K562 (cell line): Measurements from ENCODE around the gene PLA2G2C. TPM values are rescaled to one million over a fixed set of nuclear protein-coding genes. Genes with fewer than 3 reads are reported as not detected.
A peak's percentile ranks its signal among the peaks of the same experiment; 100 is the strongest.

ENCODE experiments used
- CREM ChIP-seq: IDR thresholded peaks from 2 replicates; pipeline ENCODE4 v1.6.1; 2014; ENCODE audit warnings: antibody characterized with exemption, low read depth
- CTBP1 ChIP-seq: fragments of 450-650 bp; IDR thresholded peaks from 2 replicates; pipeline ENCODE4 v1.6.1; 2016; ENCODE audit warnings: borderline replicate concordance
- GTF2E2 ChIP-seq: fragments of 200-800 bp; sonication (Bioruptor generic); IDR thresholded peaks from 2 replicates; pipeline ENCODE4 v1.6.1; 2016; ENCODE audit warnings: missing genetic modification characterization, missing compliant biosample characterization
- KAT2B ChIP-seq: IDR thresholded peaks from one replicate; pipeline ENCODE4 v1.6.1; 2012; ENCODE audit warnings: low read depth, mild to moderate bottlenecking, control low read depth, inconsistent platforms, low read length, moderate library complexity
- LCOR ChIP-seq: sonication (generic); formaldehyde crosslinking; IDR thresholded peaks from 2 replicates; pipeline ENCODE4 v1.8.0; 2022; ENCODE audit warnings: mild to moderate bottlenecking, missing genetic modification reagents
- MAFG ChIP-seq: fragments of 450-650 bp; conservative IDR thresholded peaks from 2 replicates; pipeline ENCODE4 v1.6.1; 2016; ENCODE audit warnings: missing genetic modification characterization, missing compliant biosample characterization
- MCM2 ChIP-seq: fragments of 450-650 bp; IDR thresholded peaks from 2 replicates; pipeline ENCODE4 v1.6.1; 2017; ENCODE audit warnings: low read depth, mild to moderate bottlenecking
- NFATC3 ChIP-seq: fragments of 450-650 bp; IDR thresholded peaks from 2 replicates; pipeline ENCODE4 v1.6.1; 2017; ENCODE audit warnings: mild to moderate bottlenecking
- PYGO2 ChIP-seq: fragments of 450-650 bp; IDR thresholded peaks from 2 replicates; pipeline ENCODE4 v1.6.1; 2016; ENCODE audit warnings: mild to moderate bottlenecking, missing genetic modification characterization, moderate library complexity, missing compliant biosample characterization
- RB1 ChIP-seq: fragments of 450-650 bp; IDR thresholded peaks from 2 replicates; pipeline ENCODE4 v1.6.1; 2017; ENCODE audit warnings: low read depth, mild to moderate bottlenecking
- RCOR1 ChIP-seq, 2 experiments: IDR thresholded peaks; 2 replicates each; pipeline ENCODE4 v1.6.1; 2012; ENCODE audit warnings: low read depth in 2 of 2, low read length in 2 of 2, borderline replicate concordance in 1 of 2, improper control_type of control experiment in 1 of 2
- RFX5 ChIP-seq: IDR thresholded peaks from 2 replicates; pipeline ENCODE4 v1.6.1; 2011; ENCODE audit warnings: low read depth, mild to moderate bottlenecking, improper control_type of control experiment, low read length
- SMAD4 ChIP-seq: fragments of 250-450 bp; sonication (Bioruptor Pico); conservative IDR thresholded peaks from 2 replicates; pipeline ENCODE4 v1.8.0; 2021; ENCODE audit warnings: inconsistent platforms, mild to moderate bottlenecking, moderate library complexity
- UBTF ChIP-seq, 2 experiments: IDR thresholded peaks; 2 replicates each; pipeline ENCODE4 v1.6.1; 2012; ENCODE audit warnings: improper control_type of control experiment in 2 of 2, low read depth in 2 of 2, low read length in 2 of 2, borderline replicate concordance in 1 of 2
- ZBTB5 ChIP-seq: fragments of 450-650 bp; IDR thresholded peaks from 2 replicates; pipeline ENCODE4 v1.6.1; 2017; ENCODE audit warnings: antibody characterized with exemption
- ZNF239 ChIP-seq: fragments of 250-450 bp; sonication (Bioruptor Pico); IDR thresholded peaks from 2 replicates; pipeline ENCODE4 v1.4.0; 2020; ENCODE audit warnings: mild to moderate bottlenecking
- ZNF274 ChIP-seq: IDR thresholded peaks from 2 replicates; pipeline ENCODE4 v1.6.1; 2011; ENCODE audit warnings: low read depth, mild to moderate bottlenecking, low read length, moderate library complexity, borderline replicate concordance
- ZNF668 ChIP-seq: fragments of 250-450 bp; sonication (Bioruptor Pico); IDR thresholded peaks from 2 replicates; pipeline ENCODE4 v1.8.0; 2022; ENCODE audit warnings: mild to moderate bottlenecking, inconsistent platforms
- polyA plus RNA-seq, 8 experiments: library from polyadenylated mRNA; depleted of rRNA in 4 of 8; stranded (reverse) in 5 of 8; unstranded in 3 of 8; fragments of >200 nt; fragmentation: Nextera tagmentation in 2 of 8; fragmentation: Illumina TruSeq in 1 of 8; extraction: Ambion mirVana in 2 of 8; extraction: Trizol in 1 of 8; gene quantifications; 2 replicates each; pipeline versions ENCODE4 v1.2.1 to v1.2.3, GENCODE V29; 2011 to 2014; ENCODE audit warnings: inconsistent platforms in 1 of 8, missing spikeins in 1 of 8
- total RNA-seq, 7 experiments: library from RNA; depleted of rRNA in 6 of 7; stranded (reverse); fragments of >200 nt in 6 of 7; fragmentation: Illumina TruSeq in 2 of 7; extraction: Trizol in 2 of 7; gene quantifications; 2 replicates each; pipeline versions ENCODE4 v1.2.1 to v1.2.3, GENCODE V29; 2011 to 2021; ENCODE audit warnings: low replicate concordance in 1 of 7
- TF ChIP-seq, protein P1 (sequence below): sonication (generic); formaldehyde crosslinking; IDR thresholded peaks from 2 replicates; pipeline ENCODE4 v1.8.0; 2022; ENCODE audit warnings: mild to moderate bottlenecking, missing genetic modification reagents
- TF ChIP-seq, protein P2 (sequence below): fragments of 450-650 bp; IDR thresholded peaks from 2 replicates; pipeline ENCODE4 v1.6.1; 2016; ENCODE audit warnings: missing biosample characterization, missing genetic modification characterization
- TF ChIP-seq, protein P3 (sequence below): IDR thresholded peaks from 2 replicates; pipeline ENCODE4 v1.6.1; 2011; ENCODE audit not compliant: insufficient read length; ENCODE audit errors: extremely low read depth

Gene PLA2G2C
- total and polyA plus RNA-seq, 9 of the 15 experiments (the other 6 are each of a cell fraction or from before 2014, with no cell fraction given): 0.14 to 0.49 (median 0.21) TPM

- TF ChIP-seq MAFG (no peak), ZNF274 (no peak), ZBTB5 (no peak), CTBP1 (no peak), NFATC3 (no peak), CREM (no peak), RCOR1 (IDR thresholded peaks at IDR 0.05; ENCODE audit: borderline replicate concordance in 1 of 2, low read depth in 2 of 2, low read length in 2 of 2) (0 out of 4 replicates have a peak, but pooled peaks of 1 of the 2 experiments have one; percentile 7), ZNF239 (CRISPR knock-in tag) (no peak), MCM2 (no peak), KAT2B (no peak), ZNF668 (no peak), PYGO2 (tag) (no peak), RFX5 (no peak), UBTF (IDR thresholded peaks at IDR 0.05; ENCODE audit: borderline replicate concordance in 1 of 2, low read depth in 2 of 2, low read length in 2 of 2) (0 out of 4 replicates have a peak, but pooled peaks of 1 of the 2 experiments have one; percentile 53), GTF2E2 (tag) (no peak), RB1 (0 out of 2 replicates have a peak, but pooled peaks have one; percentile 29), SMAD4 (CRISPR knock-in tag) (0 out of 2 replicates have a peak, but pooled peaks have one; percentile 14), LCOR (CRISPR knock-in tag) (no peak)
- TF ChIP-seq, protein P1, sequence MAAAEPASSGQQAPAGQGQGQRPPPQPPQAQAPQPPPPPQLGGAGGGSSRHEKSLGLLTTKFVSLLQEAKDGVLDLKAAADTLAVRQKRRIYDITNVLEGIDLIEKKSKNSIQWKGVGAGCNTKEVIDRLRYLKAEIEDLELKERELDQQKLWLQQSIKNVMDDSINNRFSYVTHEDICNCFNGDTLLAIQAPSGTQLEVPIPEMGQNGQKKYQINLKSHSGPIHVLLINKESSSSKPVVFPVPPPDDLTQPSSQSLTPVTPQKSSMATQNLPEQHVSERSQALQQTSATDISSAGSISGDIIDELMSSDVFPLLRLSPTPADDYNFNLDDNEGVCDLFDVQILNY (CRISPR knock-in tag): no peak
- TF ChIP-seq, protein P2, sequence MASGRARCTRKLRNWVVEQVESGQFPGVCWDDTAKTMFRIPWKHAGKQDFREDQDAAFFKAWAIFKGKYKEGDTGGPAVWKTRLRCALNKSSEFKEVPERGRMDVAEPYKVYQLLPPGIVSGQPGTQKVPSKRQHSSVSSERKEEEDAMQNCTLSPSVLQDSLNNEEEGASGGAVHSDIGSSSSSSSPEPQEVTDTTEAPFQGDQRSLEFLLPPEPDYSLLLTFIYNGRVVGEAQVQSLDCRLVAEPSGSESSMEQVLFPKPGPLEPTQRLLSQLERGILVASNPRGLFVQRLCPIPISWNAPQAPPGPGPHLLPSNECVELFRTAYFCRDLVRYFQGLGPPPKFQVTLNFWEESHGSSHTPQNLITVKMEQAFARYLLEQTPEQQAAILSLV (tag): no peak
- TF ChIP-seq, protein P3, sequence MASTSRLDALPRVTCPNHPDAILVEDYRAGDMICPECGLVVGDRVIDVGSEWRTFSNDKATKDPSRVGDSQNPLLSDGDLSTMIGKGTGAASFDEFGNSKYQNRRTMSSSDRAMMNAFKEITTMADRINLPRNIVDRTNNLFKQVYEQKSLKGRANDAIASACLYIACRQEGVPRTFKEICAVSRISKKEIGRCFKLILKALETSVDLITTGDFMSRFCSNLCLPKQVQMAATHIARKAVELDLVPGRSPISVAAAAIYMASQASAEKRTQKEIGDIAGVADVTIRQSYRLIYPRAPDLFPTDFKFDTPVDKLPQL: no peak
Observed at GRCh38 chr1:20212685-20213331, 26.5 kb upstream of the PLA2G2C start (continued).
